WTC11 (cell line): Measurements from ENCODE around the gene ZNF236. TPM values are rescaled to one million over a fixed set of nuclear protein-coding genes. Genes with fewer than 3 reads are reported as not detected.

ENCODE experiments used
- ATAC-seq: fragments of 200-7000 bp; cut with Tn5 transposase; 2 replicates; pipeline ENCODE4 v1.10.0; 2021; ENCODE audit warnings: mild to moderate bottlenecking, moderate library complexity
- CTCF ChIA-PET: fragments of 300-600 bp; sonication (Branson Sonifier 250); formaldehyde crosslinking; loops from one replicate; lab custom pipeline; 2021; ENCODE audit warnings: antibody characterized with exemption; lab: Charles Lee
- POLR2A ChIA-PET: fragments of 350-600 bp; sonication (Branson Sonifier 250); formaldehyde crosslinking; loops from one replicate; lab custom pipeline; 2021; ENCODE audit warnings: antibody characterized with exemption; lab: Charles Lee
- DNase-seq: peaks from one replicate; pipeline ENCODE4 v3.0.0; 2021; ENCODE audit warnings: low spot score
- H3K27ac Mint-ChIP-seq: 2 replicates; pipeline ENCODE4 v1.8.0; 2021; ENCODE audit warnings: mixed read lengths
- H3K27me3 Mint-ChIP-seq: 2 replicates; pipeline ENCODE4 v1.8.0; 2021; ENCODE audit warnings: low read depth, mild to moderate bottlenecking, moderate library complexity, mixed read lengths
- H3K36me3 Mint-ChIP-seq: 2 replicates; pipeline ENCODE4 v1.8.0; 2021; ENCODE audit warnings: mixed read lengths
- H3K4me1 Mint-ChIP-seq: 2 replicates; pipeline ENCODE4 v1.8.0; 2022; ENCODE audit warnings: mixed read lengths
- H3K4me3 Mint-ChIP-seq: 2 replicates; pipeline ENCODE4 v1.8.0; 2021; ENCODE audit warnings: mild to moderate bottlenecking, moderate library complexity, mixed read lengths
- H3K9me3 Mint-ChIP-seq: 2 replicates; pipeline ENCODE4 v1.8.0; 2021; ENCODE audit warnings: mixed read lengths
- E2F5 ChIP-seq: sonication (generic); formaldehyde crosslinking; IDR thresholded peaks from 2 replicates; pipeline ENCODE4 v1.8.1; 2022; ENCODE audit warnings: mild to moderate bottlenecking, moderate library complexity, missing genetic modification reagents
- ESRRA ChIP-seq: sonication (generic); formaldehyde crosslinking; IDR thresholded peaks from 2 replicates; pipeline ENCODE4 v1.8.1; 2022; ENCODE audit warnings: mild to moderate bottlenecking, missing genetic modification reagents, borderline replicate concordance
- FOXJ3 ChIP-seq: sonication (generic); formaldehyde crosslinking; IDR thresholded peaks from 2 replicates; pipeline ENCODE4 v1.9.0; 2021; ENCODE audit warnings: missing genetic modification reagents, mild to moderate bottlenecking, borderline replicate concordance
- FOXK1 ChIP-seq: sonication (generic); formaldehyde crosslinking; IDR thresholded peaks from 2 replicates; pipeline ENCODE4 v1.8.0; 2022; ENCODE audit warnings: mild to moderate bottlenecking, moderate library complexity, missing genetic modification reagents
- FOXP1 ChIP-seq: sonication (generic); formaldehyde crosslinking; IDR thresholded peaks from 2 replicates; pipeline ENCODE4 v1.8.0; 2022; ENCODE audit warnings: missing genetic modification reagents, mild to moderate bottlenecking, moderate library complexity, borderline replicate concordance
- HMGA2 ChIP-seq: fragments of 250-450 bp; sonication (Bioruptor Pico); IDR thresholded peaks from 2 replicates; pipeline ENCODE4 v1.4.0; 2021; ENCODE audit warnings: mild to moderate bottlenecking, moderate library complexity
- IRF1 ChIP-seq: sonication (generic); formaldehyde crosslinking; IDR thresholded peaks from 2 replicates; pipeline ENCODE4 v1.8.0; 2023; ENCODE audit warnings: missing genetic modification reagents
- KAT7 ChIP-seq: sonication (generic); formaldehyde crosslinking; IDR thresholded peaks from 2 replicates; pipeline ENCODE4 v1.8.1; 2023; ENCODE audit warnings: missing genetic modification reagents, mild to moderate bottlenecking, borderline replicate concordance
- NR2C2 ChIP-seq: sonication (generic); formaldehyde crosslinking; IDR thresholded peaks from 2 replicates; pipeline ENCODE4 v1.8.0; 2022; ENCODE audit warnings: mild to moderate bottlenecking, missing genetic modification reagents
- SMAD4 ChIP-seq: sonication (generic); formaldehyde crosslinking; IDR thresholded peaks from 2 replicates; pipeline ENCODE4 v1.8.0; 2022; ENCODE audit warnings: mild to moderate bottlenecking, missing genetic modification reagents
- SOX15 ChIP-seq: fragments of 250-450 bp; sonication (Bioruptor Pico); IDR thresholded peaks from 2 replicates; pipeline ENCODE4 v1.9.0; 2021; ENCODE audit warnings: mild to moderate bottlenecking
- TEAD4 ChIP-seq: sonication (generic); formaldehyde crosslinking; IDR thresholded peaks from 2 replicates; pipeline ENCODE4 v1.8.0; 2022; ENCODE audit warnings: mild to moderate bottlenecking, missing genetic modification reagents
- TP53 ChIP-seq: sonication (generic); formaldehyde crosslinking; IDR thresholded peaks from 2 replicates; pipeline ENCODE4 v1.8.1; 2023; ENCODE audit warnings: mild to moderate bottlenecking, missing genetic modification reagents
- ZNF219 ChIP-seq: sonication (generic); formaldehyde crosslinking; IDR thresholded peaks from 2 replicates; pipeline ENCODE4 v1.8.0; 2023; ENCODE audit warnings: missing genetic modification reagents, mild to moderate bottlenecking, borderline replicate concordance
- ZNF423 ChIP-seq: fragments of 250-450 bp; sonication (Bioruptor Pico); IDR thresholded peaks from 2 replicates; pipeline ENCODE4 v2.1.2; 2022; ENCODE audit warnings: mild to moderate bottlenecking, moderate library complexity
- total RNA-seq: library from RNA; stranded (reverse); gene quantifications from 3 replicates; pipeline ENCODE4 v1.2.3, GENCODE V29; 2021
- TF ChIP-seq, protein P1 (sequence below): sonication (generic); formaldehyde crosslinking; IDR thresholded peaks from 2 replicates; pipeline ENCODE4 v1.8.1; 2022; ENCODE audit warnings: mild to moderate bottlenecking, missing genetic modification reagents, moderate library complexity, borderline replicate concordance
- TF ChIP-seq, protein P2 (sequence below): fragments of 250-450 bp; sonication (Bioruptor Pico); IDR thresholded peaks from 2 replicates; pipeline ENCODE4 v1.9.0; 2021; ENCODE audit warnings: mild to moderate bottlenecking
- TF ChIP-seq, protein P3 (sequence below): sonication (generic); formaldehyde crosslinking; IDR thresholded peaks from 2 replicates; pipeline ENCODE4 v1.8.1; 2023; ENCODE audit warnings: mild to moderate bottlenecking, moderate library complexity, missing genetic modification reagents
- TF ChIP-seq, protein P4 (sequence below): sonication (generic); formaldehyde crosslinking; IDR thresholded peaks from 2 replicates; pipeline ENCODE4 v1.8.1; 2023; ENCODE audit warnings: mild to moderate bottlenecking, missing genetic modification reagents

ZNF236 gene
- total RNA-seq, 1 experiment from 2014 or later, result 19.9 TPM

- no peak for TF ChIP-seq E2F5
- TF ChIP-seq ZNF219 (CRISPR knock-in tag), result no peak
Measured at GRCh38 chr18:76855594-76855993, 33.2 kb downstream of the ZNF236 start (continued).

GRCh38 chr18:76857476-76857875 lies 35.1 kb downstream of the ZNF236 start:
- H3K27ac Mint-ChIP-seq, result no peak overlapping the region
- H3K4me1 Mint-ChIP-seq, result peaks cover 15% of the 10 kb centered on the region
- TF ChIP-seq, protein P1, sequence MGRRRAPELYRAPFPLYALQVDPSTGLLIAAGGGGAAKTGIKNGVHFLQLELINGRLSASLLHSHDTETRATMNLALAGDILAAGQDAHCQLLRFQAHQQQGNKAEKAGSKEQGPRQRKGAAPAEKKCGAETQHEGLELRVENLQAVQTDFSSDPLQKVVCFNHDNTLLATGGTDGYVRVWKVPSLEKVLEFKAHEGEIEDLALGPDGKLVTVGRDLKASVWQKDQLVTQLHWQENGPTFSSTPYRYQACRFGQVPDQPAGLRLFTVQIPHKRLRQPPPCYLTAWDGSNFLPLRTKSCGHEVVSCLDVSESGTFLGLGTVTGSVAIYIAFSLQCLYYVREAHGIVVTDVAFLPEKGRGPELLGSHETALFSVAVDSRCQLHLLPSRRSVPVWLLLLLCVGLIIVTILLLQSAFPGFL, result no peak
- TF ChIP-seq, protein P2, sequence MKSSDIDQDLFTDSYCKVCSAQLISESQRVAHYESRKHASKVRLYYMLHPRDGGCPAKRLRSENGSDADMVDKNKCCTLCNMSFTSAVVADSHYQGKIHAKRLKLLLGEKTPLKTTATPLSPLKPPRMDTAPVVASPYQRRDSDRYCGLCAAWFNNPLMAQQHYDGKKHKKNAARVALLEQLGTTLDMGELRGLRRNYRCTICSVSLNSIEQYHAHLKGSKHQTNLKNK, result no peak
- TF ChIP-seq, protein P3, sequence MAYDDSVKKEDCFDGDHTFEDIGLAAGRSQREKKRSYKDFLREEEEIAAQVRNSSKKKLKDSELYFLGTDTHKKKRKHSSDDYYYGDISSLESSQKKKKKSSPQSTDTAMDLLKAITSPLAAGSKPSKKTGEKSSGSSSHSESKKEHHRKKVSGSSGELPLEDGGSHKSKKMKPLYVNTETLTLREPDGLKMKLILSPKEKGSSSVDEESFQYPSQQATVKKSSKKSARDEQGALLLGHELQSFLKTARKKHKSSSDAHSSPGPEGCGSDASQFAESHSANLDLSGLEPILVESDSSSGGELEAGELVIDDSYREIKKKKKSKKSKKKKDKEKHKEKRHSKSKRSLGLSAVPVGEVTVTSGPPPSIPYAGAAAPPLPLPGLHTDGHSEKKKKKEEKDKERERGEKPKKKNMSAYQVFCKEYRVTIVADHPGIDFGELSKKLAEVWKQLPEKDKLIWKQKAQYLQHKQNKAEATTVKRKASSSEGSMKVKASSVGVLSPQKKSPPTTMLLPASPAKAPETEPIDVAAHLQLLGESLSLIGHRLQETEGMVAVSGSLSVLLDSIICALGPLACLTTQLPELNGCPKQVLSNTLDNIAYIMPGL (CRISPR knock-in tag), result no peak
- no peak for TF ChIP-seq SOX15 (CRISPR knock-in tag)
- TF ChIP-seq SMAD4 (CRISPR knock-in tag), result no peak
- TF ChIP-seq NR2C2 (CRISPR knock-in tag), result no peak
- no peak for TF ChIP-seq ZNF423 (CRISPR knock-in tag)
- no peak for TF ChIP-seq KAT7 (CRISPR knock-in tag)
- TF ChIP-seq FOXP1, result no peak
- TF ChIP-seq, protein P4, sequence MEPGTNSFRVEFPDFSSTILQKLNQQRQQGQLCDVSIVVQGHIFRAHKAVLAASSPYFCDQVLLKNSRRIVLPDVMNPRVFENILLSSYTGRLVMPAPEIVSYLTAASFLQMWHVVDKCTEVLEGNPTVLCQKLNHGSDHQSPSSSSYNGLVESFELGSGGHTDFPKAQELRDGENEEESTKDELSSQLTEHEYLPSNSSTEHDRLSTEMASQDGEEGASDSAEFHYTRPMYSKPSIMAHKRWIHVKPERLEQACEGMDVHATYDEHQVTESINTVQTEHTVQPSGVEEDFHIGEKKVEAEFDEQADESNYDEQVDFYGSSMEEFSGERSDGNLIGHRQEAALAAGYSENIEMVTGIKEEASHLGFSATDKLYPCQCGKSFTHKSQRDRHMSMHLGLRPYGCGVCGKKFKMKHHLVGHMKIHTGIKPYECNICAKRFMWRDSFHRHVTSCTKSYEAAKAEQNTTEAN (CRISPR knock-in tag), result no peak
- TF ChIP-seq FOXJ3 (CRISPR knock-in tag), result no peak
- no peak for TF ChIP-seq HMGA2 (CRISPR knock-in tag)
- TF ChIP-seq TP53 (CRISPR knock-in tag), result no peak
- TF ChIP-seq ESRRA (CRISPR knock-in tag), result no peak
- TF ChIP-seq IRF1 (CRISPR knock-in tag), result no peak
- TF ChIP-seq TEAD4 (CRISPR knock-in tag), result no peak
- TF ChIP-seq FOXK1, result no peak
- H3K36me3 Mint-ChIP-seq, result peaks cover 17% of the 10 kb centered on the region
- ATAC-seq (no peak), DNase-seq (no peak)
- ChIA-PET CTCF (no interaction called here), POLR2A (no interaction called here)
- H3K27me3 Mint-ChIP-seq, result no peaks in the 10 kb centered on the region
- no peak overlapping the region for H3K4me3 Mint-ChIP-seq
- H3K9me3 Mint-ChIP-seq, result no peaks in the 10 kb centered on the region
